AG04449 (cell line): ENCODE results near the gene IL17RA.

Experiments
- CTCF ChIA-PET: fragments of 350-600 bp; formaldehyde crosslinking; extraction: SDS; loops from one replicate; lab custom pipeline; 2021; ENCODE audit warnings: antibody characterized with exemption; lab: Yijun Ruan, JAX
- POLR2A ChIA-PET: fragments of 400-600, 350-600 bp; formaldehyde crosslinking; extraction: SDS; loops from one replicate; lab custom pipeline; 2020; ENCODE audit warnings: antibody characterized with exemption, inconsistent platforms; lab: Yijun Ruan, JAX
- DNase-seq: peaks from one replicate; pipeline ENCODE4 v3.0.0-alpha.2; 2010; ENCODE audit warnings: low read depth, low spot score
- H3K4me3 ChIP-seq: 2 replicates; pipeline ENCODE4 v1.5.1; 2011; ENCODE audit warnings: low read depth, mild to moderate bottlenecking, control low read depth, low read length
- TF ChIP-seq, protein P1 (sequence below): IDR thresholded peaks from one replicate; pipeline ENCODE4 v1.5.1; 2011; ENCODE audit warnings: mild to moderate bottlenecking, moderate library complexity, low read length, control low read depth, inconsistent platforms; ENCODE audit not compliant: insufficient read depth; ENCODE audit errors: missing control alignments

IL17RA gene

DNA sequence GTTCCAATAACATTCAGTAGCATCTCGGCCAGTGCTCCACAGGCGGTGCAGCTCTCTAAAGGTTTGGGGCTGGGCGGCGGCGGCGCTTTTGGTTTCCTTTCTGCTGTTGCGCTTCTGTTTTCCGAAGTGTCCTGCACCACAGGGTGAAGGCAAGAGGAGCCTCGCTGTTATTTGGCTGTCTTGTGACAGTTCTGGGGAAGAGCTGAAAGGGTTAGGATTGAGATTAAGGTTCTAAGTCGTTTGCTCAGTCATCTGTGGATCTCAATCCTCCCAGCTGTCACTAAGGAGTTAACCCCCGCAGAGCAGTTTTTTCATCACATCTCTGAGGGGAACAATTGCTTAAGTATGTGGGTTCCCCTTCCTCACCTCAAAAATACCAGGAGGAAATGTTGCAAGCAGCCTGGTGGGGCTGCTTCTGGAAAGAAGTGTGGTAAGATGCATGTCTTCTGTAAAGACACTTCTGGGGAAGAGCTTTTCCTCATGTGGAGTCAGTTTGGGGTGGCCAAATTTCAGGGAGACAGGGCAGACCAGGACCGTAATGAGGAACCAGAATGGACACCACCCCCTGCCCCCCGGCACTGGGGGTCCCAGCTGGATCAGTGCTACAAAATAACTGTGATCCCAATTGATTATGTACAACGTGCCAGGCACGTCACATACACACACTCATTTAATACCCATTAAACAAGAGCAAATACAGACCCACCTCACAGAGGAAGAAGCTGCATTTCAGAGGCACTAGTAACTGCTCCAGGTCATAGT, 22.2 kb downstream of the IL17RA start:
- POLR2A ChIA-PET: no interaction called here
- no peak for DNase-seq
- no peak overlapping the region for H3K4me3 ChIP-seq
- CTCF ChIA-PET: interaction anchor here (1.0 to 1.2 kb wide), 2 partner anchors 65 to 394 kb away, joined by 3 to 7 read pairs; no protein-coding TSS in a partner anchor
- TF ChIP-seq, protein P1, sequence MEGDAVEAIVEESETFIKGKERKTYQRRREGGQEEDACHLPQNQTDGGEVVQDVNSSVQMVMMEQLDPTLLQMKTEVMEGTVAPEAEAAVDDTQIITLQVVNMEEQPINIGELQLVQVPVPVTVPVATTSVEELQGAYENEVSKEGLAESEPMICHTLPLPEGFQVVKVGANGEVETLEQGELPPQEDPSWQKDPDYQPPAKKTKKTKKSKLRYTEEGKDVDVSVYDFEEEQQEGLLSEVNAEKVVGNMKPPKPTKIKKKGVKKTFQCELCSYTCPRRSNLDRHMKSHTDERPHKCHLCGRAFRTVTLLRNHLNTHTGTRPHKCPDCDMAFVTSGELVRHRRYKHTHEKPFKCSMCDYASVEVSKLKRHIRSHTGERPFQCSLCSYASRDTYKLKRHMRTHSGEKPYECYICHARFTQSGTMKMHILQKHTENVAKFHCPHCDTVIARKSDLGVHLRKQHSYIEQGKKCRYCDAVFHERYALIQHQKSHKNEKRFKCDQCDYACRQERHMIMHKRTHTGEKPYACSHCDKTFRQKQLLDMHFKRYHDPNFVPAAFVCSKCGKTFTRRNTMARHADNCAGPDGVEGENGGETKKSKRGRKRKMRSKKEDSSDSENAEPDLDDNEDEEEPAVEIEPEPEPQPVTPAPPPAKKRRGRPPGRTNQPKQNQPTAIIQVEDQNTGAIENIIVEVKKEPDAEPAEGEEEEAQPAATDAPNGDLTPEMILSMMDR: no peak

DNA sequence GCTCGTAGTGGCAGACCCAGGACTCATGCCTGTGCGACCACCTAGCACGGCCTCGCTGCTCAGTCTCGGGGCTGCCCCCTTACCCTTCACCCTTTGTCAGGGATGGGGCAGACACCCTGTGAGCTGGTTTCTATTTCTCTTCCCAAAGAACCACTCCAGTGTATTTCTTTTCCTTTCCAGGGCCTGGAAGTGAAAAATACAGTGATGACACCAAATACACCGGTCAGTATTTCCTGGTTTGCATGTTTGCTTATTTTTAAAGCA, 22.7 kb downstream of the IL17RA start:
- CTCF ChIA-PET: interaction anchor here (1.2 kb wide), 1 partner anchor 64 kb away, joined by 7 read pairs; no protein-coding TSS in a partner anchor
- DNase-seq: no peak
- H3K4me3 ChIP-seq: no peak overlapping the region
- POLR2A ChIA-PET: no interaction called here
- TF ChIP-seq, protein P1: no peak

DNA sequence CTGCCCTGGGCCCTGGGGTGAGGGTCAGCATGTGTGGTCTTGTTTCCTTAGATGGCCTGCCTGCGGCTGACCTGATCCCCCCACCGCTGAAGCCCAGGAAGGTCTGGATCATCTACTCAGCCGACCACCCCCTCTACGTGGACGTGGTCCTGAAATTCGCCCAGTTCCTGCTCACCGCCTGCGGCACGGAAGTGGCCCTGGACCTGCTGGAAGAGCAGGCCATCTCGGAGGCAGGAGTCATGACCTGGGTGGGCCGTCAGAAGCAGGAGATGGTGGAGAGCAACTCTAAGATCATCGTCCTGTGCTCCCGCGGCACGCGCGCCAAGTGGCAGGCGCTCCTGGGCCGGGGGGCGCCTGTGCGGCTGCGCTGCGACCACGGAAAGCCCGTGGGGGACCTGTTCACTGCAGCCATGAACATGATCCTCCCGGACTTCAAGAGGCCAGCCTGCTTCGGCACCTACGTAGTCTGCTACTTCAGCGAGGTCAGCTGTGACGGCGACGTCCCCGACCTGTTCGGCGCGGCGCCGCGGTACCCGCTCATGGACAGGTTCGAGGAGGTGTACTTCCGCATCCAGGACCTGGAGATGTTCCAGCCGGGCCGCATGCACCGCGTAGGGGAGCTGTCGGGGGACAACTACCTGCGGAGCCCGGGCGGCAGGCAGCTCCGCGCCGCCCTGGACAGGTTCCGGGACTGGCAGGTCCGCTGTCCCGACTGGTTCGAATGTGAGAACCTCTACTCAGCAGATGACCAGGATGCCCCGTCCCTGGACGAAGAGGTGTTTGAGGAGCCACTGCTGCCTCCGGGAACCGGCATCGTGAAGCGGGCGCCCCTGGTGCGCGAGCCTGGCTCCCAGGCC, 23.7 kb downstream of the IL17RA start:
- no peak for DNase-seq
- TF ChIP-seq, protein P1: no peak
- POLR2A ChIA-PET: no interaction called here
- CTCF ChIA-PET: no interaction called here
- H3K4me3 ChIP-seq: no peak overlapping the region

DNA sequence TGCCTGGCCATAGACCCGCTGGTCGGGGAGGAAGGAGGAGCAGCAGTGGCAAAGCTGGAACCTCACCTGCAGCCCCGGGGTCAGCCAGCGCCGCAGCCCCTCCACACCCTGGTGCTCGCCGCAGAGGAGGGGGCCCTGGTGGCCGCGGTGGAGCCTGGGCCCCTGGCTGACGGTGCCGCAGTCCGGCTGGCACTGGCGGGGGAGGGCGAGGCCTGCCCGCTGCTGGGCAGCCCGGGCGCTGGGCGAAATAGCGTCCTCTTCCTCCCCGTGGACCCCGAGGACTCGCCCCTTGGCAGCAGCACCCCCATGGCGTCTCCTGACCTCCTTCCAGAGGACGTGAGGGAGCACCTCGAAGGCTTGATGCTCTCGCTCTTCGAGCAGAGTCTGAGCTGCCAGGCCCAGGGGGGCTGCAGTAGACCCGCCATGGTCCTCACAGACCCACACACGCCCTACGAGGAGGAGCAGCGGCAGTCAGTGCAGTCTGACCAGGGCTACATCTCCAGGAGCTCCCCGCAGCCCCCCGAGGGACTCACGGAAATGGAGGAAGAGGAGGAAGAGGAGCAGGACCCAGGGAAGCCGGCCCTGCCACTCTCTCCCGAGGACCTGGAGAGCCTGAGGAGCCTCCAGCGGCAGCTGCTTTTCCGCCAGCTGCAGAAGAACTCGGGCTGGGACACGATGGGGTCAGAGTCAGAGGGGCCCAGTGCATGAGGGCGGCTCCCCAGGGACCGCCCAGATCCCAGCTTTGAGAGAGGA, 24.5 kb downstream of the IL17RA start:
- TF ChIP-seq, protein P1: no peak
- ChIA-PET POLR2A (no interaction called here), CTCF (interaction anchor here (1.5 kb wide), 1 partner anchor 51 kb away, joined by 4 read pairs; no protein-coding TSS in a partner anchor)
- no peak overlapping the region for H3K4me3 ChIP-seq
- no peak for DNase-seq

DNA sequence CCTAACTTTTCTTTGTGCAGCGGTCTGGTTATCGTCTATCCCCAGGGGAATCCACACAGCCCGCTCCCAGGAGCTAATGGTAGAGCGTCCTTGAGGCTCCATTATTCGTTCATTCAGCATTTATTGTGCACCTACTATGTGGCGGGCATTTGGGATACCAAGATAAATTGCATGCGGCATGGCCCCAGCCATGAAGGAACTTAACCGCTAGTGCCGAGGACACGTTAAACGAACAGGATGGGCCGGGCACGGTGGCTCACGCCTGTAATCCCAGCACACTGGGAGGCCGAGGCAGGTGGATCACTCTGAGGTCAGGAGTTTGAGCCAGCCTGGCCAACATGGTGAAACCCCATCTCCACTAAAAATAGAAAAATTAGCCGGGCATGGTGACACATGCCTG, 25.2 kb downstream of the IL17RA start:
- ChIA-PET POLR2A (no interaction called here), CTCF (interaction anchor here (1.5 kb wide), 1 partner anchor 52 kb away, joined by 4 read pairs; no protein-coding TSS in a partner anchor)
- TF ChIP-seq, protein P1: no peak
- no peak for DNase-seq
- no peak overlapping the region for H3K4me3 ChIP-seq
